ENCODE data around the gene DQX1.

GRCh38 chr2:74481431-74481830 lies 44.6 kb downstream of the DQX1 start:
- no peak for TF ChIP-seq CTCF (IDR thresholded peaks at IDR 0.05; ENCODE audit: poor library complexity)
- no peak for TF ChIP-seq EZH2 (IDR thresholded peaks at IDR 0.05; ENCODE audit: borderline replicate concordance)

Measured in hepatocyte (in vitro differentiated cells).